SK-N-SH treated with all-trans-retinoic acid at 6 μM for 48 hours (cell line): ENCODE results near the gene ENGASE.
"Not testable (repeated sequence)": the region's sequence is repeated elsewhere in the genome, so short reads cannot be mapped to it uniquely, and the experiment has no call there.

Experiments
- ATAC-seq: fragments of 200-7000 bp; cut with Tn5 transposase; 3 replicates; pipeline ENCODE4 v1.9.1; 2020; ENCODE audit warnings: mild to moderate bottlenecking, moderate library complexity
- GLIS3 ChIP-seq: fragments of 250-450 bp; sonication (Bioruptor Pico); IDR thresholded peaks from 2 replicates; pipeline ENCODE4 v1.5.0; 2020; ENCODE audit warnings: mild to moderate bottlenecking, moderate library complexity
- ISL1 ChIP-seq: fragments of 250-450 bp; sonication (Bioruptor Pico); IDR thresholded peaks from 2 replicates; pipeline ENCODE4 v2.1.2; 2022; ENCODE audit warnings: mild to moderate bottlenecking, moderate library complexity
- PPARA ChIP-seq: fragments of 250-450 bp; sonication (Bioruptor Pico); IDR thresholded peaks from 2 replicates; pipeline ENCODE4 v1.5.0; 2020; ENCODE audit warnings: mild to moderate bottlenecking, borderline replicate concordance
- TCF4 ChIP-seq: fragments of 250-450 bp; sonication (Bioruptor Pico); IDR thresholded peaks from 2 replicates; pipeline ENCODE4 v1.8.0; 2021; ENCODE audit warnings: mild to moderate bottlenecking, moderate library complexity, borderline replicate concordance
- ZC3H10 ChIP-seq: fragments of 250-450 bp; sonication (Bioruptor Pico); IDR thresholded peaks from 2 replicates; pipeline ENCODE4 v1.5.1; 2021; ENCODE audit warnings: mild to moderate bottlenecking, moderate library complexity
- ZNF565 ChIP-seq: fragments of 450-650 bp; formaldehyde crosslinking; conservative IDR thresholded peaks from 2 replicates; pipeline ENCODE4 v1.5.0; 2020; ENCODE audit warnings: low read depth, mild to moderate bottlenecking, moderate library complexity
- ZNF70 ChIP-seq: fragments of 450-650 bp; formaldehyde crosslinking; IDR thresholded peaks from 2 replicates; pipeline ENCODE4 v1.5.0; 2020; ENCODE audit warnings: mild to moderate bottlenecking, moderate library complexity
- ZNF8 ChIP-seq: fragments of 450-650 bp; formaldehyde crosslinking; IDR thresholded peaks from 2 replicates; pipeline ENCODE4 v1.5.0; 2020; ENCODE audit warnings: mild to moderate bottlenecking, moderate library complexity
- TF ChIP-seq, protein P1 (sequence below): fragments of 250-450 bp; sonication (Bioruptor Pico); IDR thresholded peaks from 2 replicates; pipeline ENCODE4 v1.5.0; 2020; ENCODE audit warnings: mild to moderate bottlenecking, moderate library complexity
- TF ChIP-seq, protein P2 (sequence below): fragments of 250-450 bp; sonication (Bioruptor Pico); IDR thresholded peaks from 2 replicates; pipeline ENCODE4 v1.5.1; 2020; ENCODE audit warnings: low read depth, mild to moderate bottlenecking, moderate library complexity
- TF ChIP-seq, protein P3 (sequence below): fragments of 250-450 bp; sonication (Bioruptor Pico); IDR thresholded peaks from 2 replicates; pipeline ENCODE4 v1.5.1; 2021; ENCODE audit warnings: mild to moderate bottlenecking, moderate library complexity
- TF ChIP-seq, protein P4 (sequence below): fragments of 250-450 bp; sonication (Bioruptor Pico); IDR thresholded peaks from 2 replicates; pipeline ENCODE4 v1.8.0; 2021; ENCODE audit warnings: low read depth, mild to moderate bottlenecking, moderate library complexity, borderline replicate concordance

The ENGASE gene

DNA sequence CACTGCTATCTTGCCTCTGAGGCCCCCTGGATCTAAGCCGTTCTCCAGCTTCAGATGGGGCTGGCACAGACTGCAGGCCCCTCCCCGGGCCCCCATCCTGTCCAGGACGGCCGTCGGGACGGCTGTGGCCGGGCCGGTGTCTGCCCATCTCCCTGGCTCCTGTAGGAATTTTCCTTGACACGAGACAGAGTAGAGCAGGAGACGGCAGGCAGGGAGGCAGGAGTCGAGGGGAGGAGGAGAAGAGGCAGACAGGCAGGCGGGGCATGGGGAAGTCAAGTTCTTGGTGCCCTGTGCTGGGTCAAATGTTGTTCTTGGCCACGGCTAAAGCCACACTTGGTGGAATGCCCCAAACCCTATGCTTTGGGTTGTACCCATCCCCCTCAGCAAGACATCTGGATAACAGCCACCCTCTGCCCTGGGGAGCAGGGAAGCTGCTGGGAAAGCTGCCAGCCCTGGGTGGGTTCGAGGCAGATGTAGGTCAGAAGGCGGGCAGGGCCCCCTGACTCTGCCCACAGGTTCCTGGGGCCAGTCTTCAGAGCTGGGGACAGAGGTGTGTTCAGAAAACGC, 46.6 kb upstream of the ENGASE start:
- ATAC-seq, result peak; percentile 65
- TF ChIP-seq ZC3H10 (CRISPR knock-in tag) (no peak), ZNF70 (CRISPR knock-in tag) (0 out of 2 replicates have a peak, but pooled peaks have one; percentile 2), TCF4 (CRISPR knock-in tag) (peak; percentile 94)
- TF ChIP-seq, protein P1, sequence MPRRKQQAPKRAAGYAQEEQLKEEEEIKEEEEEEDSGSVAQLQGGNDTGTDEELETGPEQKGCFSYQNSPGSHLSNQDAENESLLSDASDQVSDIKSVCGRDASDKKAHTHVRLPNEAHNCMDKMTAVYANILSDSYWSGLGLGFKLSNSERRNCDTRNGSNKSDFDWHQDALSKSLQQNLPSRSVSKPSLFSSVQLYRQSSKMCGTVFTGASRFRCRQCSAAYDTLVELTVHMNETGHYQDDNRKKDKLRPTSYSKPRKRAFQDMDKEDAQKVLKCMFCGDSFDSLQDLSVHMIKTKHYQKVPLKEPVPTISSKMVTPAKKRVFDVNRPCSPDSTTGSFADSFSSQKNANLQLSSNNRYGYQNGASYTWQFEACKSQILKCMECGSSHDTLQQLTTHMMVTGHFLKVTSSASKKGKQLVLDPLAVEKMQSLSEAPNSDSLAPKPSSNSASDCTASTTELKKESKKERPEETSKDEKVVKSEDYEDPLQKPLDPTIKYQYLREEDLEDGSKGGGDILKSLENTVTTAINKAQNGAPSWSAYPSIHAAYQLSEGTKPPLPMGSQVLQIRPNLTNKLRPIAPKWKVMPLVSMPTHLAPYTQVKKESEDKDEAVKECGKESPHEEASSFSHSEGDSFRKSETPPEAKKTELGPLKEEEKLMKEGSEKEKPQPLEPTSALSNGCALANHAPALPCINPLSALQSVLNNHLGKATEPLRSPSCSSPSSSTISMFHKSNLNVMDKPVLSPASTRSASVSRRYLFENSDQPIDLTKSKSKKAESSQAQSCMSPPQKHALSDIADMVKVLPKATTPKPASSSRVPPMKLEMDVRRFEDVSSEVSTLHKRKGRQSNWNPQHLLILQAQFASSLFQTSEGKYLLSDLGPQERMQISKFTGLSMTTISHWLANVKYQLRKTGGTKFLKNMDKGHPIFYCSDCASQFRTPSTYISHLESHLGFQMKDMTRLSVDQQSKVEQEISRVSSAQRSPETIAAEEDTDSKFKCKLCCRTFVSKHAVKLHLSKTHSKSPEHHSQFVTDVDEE (CRISPR knock-in tag), result peak; percentile 86; the same call in 1 of the 2 replicates

DNA sequence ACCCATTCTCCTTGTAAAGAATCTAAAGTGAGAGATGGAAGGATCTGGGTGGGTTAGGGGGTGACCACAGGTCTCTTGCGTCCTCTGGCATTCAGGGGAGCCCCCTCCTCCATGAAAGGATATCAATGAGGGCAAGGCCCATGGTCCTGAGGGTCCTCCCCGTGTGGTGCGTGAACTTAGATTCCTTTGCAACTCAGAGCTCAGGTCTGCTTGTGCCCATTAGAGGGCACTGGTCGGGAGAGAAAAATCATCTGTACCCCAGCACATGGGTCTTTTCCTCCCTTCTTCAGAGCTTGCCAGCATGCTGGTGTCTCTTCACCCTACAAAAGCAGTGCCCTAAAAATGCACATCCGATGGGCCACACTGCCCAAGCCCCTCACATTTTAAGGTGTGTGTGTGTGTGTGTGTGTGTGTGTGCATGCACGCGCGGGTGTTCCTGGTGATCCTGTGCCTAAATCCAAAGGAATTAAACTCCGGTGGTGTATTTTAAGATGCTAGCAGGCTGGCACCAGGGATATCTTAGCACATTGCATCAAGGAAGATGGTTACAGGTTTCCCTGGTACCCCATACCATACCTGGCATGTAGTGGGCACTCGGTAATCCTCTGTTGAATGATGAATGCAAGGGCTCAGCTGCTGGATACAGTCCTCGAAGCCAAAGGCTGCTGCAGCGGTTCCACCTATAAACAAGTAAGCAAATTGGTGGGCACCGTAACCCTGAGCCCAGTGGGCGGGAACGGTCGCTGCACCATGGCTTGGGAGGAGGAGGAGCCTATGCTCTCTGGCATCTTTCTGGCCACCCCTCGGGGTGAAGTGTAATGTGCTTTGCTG, 45.9 kb upstream of the ENGASE start:
- peak; percentile 43 for ATAC-seq
- no peak for TF ChIP-seq ZNF565 (CRISPR knock-in tag)
- TF ChIP-seq ISL1, result no peak
- TF ChIP-seq, protein P2, sequence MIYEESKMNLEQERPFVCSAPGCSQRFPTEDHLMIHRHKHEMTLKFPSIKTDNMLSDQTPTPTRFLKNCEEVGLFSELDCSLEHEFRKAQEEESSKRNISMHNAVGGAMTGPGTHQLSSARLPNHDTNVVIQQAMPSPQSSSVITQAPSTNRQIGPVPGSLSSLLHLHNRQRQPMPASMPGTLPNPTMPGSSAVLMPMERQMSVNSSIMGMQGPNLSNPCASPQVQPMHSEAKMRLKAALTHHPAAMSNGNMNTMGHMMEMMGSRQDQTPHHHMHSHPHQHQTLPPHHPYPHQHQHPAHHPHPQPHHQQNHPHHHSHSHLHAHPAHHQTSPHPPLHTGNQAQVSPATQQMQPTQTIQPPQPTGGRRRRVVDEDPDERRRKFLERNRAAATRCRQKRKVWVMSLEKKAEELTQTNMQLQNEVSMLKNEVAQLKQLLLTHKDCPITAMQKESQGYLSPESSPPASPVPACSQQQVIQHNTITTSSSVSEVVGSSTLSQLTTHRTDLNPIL, result no peak

DNA sequence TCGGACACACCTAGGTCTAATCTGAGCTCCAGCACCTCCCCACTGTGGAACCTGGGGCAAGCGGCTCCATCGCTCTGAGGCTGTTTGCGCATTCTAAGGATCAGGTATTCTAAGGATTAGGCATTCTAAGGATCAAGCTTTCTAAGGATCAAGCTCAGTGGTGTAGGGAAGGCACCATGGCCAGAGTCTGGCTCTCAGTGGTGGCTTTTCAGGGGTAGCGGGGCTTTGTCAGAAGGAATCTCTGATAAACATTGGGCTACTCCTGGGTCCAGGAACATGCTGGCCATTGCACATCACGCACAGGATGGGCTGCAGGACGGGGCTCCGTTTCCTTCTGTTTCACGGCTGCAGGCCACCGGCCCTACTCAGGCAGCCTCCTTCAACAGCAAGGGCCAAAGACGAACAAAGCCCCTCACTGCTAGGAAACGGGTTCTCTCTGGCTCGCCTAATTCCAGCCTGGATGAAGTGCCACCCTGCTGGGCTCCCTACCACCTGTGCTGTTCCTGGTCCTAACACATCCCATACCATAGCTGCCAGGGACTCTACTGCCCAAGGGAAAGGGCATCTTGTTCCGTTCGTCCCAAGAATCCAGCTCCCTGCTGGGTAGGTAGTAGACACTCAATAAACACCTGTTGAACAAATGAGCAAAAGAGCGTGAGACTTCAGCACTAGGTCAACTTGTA, 45.2 kb upstream of the ENGASE start:
- TF ChIP-seq ZNF8 (CRISPR knock-in tag) (no peak), GLIS3 (CRISPR knock-in tag) (no peak), PPARA (no peak), TCF4 (CRISPR knock-in tag) (no peak)
- TF ChIP-seq, protein P3, sequence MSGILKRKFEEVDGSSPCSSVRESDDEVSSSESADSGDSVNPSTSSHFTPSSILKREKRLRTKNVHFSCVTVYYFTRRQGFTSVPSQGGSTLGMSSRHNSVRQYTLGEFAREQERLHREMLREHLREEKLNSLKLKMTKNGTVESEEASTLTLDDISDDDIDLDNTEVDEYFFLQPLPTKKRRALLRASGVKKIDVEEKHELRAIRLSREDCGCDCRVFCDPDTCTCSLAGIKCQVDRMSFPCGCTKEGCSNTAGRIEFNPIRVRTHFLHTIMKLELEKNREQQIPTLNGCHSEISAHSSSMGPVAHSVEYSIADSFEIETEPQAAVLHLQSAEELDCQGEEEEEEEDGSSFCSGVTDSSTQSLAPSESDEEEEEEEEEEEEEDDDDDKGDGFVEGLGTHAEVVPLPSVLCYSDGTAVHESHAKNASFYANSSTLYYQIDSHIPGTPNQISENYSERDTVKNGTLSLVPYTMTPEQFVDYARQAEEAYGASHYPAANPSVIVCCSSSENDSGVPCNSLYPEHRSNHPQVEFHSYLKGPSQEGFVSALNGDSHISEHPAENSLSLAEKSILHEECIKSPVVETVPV, result no peak
- TF ChIP-seq, protein P1 (CRISPR knock-in tag), result no peak
- TF ChIP-seq, protein P4, sequence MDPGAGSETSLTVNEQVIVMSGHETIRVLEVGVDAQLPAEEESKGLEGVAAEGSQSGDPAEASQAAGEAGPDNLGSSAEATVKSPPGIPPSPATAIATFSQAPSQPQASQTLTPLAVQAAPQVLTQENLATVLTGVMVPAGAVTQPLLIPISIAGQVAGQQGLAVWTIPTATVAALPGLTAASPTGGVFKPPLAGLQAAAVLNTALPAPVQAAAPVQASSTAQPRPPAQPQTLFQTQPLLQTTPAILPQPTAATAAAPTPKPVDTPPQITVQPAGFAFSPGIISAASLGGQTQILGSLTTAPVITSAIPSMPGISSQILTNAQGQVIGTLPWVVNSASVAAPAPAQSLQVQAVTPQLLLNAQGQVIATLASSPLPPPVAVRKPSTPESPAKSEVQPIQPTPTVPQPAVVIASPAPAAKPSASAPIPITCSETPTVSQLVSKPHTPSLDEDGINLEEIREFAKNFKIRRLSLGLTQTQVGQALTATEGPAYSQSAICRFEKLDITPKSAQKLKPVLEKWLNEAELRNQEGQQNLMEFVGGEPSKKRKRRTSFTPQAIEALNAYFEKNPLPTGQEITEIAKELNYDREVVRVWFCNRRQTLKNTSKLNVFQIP (CRISPR knock-in tag), result no peak
- no peak for ATAC-seq

DNA sequence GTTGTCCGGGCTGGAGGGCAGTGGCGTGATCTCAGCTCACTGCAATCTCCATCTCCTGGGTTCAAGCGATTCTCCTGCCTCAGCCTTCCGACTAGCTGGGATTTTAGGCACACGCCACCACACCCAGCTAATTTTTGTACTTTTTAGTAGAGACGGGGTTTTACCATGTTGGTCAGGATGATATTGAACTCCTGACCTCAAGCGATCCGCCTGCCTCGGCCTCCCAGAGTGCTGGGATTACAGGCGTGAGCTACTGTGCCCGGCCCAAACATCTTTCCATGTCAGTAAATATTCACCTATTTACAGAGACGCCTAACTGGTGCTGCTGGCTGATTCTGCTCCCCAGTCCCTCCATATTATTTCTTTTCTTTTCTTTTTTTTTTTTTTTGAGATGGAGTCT, 44.0 kb upstream of the ENGASE start:
- ATAC-seq, result not testable (repeated sequence)
